Vagina (tissue), 2 donors: ENCODE measurements around the gene SLC22A4.

Experiments
- POLR2A ChIP-seq, 2 donors: fragments of 450-650 bp; IDR thresholded peaks; one replicate each; pipeline ENCODE4 v1.6.1; 2017; ENCODE audit warnings: antibody characterized with exemption in 2 of 2, mild to moderate bottlenecking in 2 of 2, moderate library complexity in 2 of 2
- TF ChIP-seq, protein P1 (sequence below), 3 experiments: fragments of 450-650 bp in 2 of 3; fragments of 200-600 bp in 1 of 3; sonication (generic) in 1 of 3; IDR thresholded peaks; one replicate each; pipeline ENCODE4 v1.5.1; 2017 to 2019; ENCODE audit warnings: antibody characterized with exemption in 3 of 3, mild to moderate bottlenecking in 2 of 3, moderate library complexity in 2 of 3

DNA sequence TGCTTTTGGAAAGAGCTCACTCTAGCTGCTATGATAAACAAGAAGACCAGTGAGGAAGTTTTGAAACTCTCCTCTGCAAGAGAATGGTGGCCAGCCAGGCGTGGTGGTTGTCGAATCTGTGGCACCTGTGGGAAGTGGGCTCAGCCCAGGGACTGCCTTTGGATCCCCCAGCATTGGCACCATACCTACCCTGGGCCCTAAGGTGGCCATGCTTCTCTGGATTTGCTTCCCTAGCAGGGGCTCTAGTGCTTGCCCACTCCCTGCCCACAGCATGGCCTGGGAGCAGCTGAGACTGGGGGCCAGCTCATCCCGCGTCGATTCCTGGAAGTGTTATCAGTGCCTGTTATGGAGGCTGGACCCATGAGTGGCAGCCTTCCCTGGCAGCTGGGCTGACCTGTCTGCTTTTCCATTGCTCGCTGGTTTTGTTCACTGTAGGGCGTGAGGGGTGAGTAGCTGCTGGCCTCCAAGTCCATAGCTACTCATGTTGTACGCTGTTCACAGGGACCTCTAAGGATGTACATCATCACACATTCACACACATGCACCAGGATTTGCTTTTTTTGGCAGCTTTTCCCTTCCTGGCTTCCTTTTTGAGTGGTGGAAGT is 2.3 kb downstream of the SLC22A4 start:
- TF ChIP-seq, protein P1, sequence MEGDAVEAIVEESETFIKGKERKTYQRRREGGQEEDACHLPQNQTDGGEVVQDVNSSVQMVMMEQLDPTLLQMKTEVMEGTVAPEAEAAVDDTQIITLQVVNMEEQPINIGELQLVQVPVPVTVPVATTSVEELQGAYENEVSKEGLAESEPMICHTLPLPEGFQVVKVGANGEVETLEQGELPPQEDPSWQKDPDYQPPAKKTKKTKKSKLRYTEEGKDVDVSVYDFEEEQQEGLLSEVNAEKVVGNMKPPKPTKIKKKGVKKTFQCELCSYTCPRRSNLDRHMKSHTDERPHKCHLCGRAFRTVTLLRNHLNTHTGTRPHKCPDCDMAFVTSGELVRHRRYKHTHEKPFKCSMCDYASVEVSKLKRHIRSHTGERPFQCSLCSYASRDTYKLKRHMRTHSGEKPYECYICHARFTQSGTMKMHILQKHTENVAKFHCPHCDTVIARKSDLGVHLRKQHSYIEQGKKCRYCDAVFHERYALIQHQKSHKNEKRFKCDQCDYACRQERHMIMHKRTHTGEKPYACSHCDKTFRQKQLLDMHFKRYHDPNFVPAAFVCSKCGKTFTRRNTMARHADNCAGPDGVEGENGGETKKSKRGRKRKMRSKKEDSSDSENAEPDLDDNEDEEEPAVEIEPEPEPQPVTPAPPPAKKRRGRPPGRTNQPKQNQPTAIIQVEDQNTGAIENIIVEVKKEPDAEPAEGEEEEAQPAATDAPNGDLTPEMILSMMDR (IDR thresholded peaks at IDR 0.05) = no peak
- no peak for TF ChIP-seq POLR2A (IDR thresholded peaks at IDR 0.05)
